ENCODE data around the gene CHST5. TPM values are rescaled to one million over a fixed set of nuclear protein-coding genes. Genes with fewer than 3 reads are reported as not detected.
A peak's percentile ranks its signal among the peaks of the same experiment; 100 is the strongest.
"Not testable (repeated sequence)": the region's sequence is repeated elsewhere in the genome, so short reads cannot be mapped to it uniquely, and the experiment has no call there.

Gene CHST5
- total and polyA plus RNA-seq, 2 donors (not counting 1 experiment from before 2014, with no cell fraction given) = under 0.01 TPM; not detected in 1

GRCh38 chr16:75555213-75555706, 19.4 kb upstream of the CHST5 start:
- Histone ChIP-seq H3K4me3 (replicated peaks in 1 of 4; ENCODE audit: control extremely low read depth in 1 of 4, insufficient read depth in 1 of 4, low read depth in 3 of 4, low read length in 4 of 4) (peak overlapping the region; percentile 71 to 79 (median 72)), H3K4me1 (ENCODE audit: control insufficient read depth, extremely low read depth, insufficient read depth, low read length) (peaks cover 4% of the 10 kb centered on the region), H2AFZ (ENCODE audit: low read length) (peak overlapping the region; percentile 88), H4K20me1 (ENCODE audit: control insufficient read depth, extremely low read depth, insufficient read depth, low read length) (no peaks in the 10 kb centered on the region), H3K27me3 (ENCODE audit: control insufficient read depth, insufficient read depth, low read length) (no peaks in the 10 kb centered on the region), H3K36me3 (ENCODE audit: control insufficient read depth, insufficient read depth, low read length) (no peaks in the 10 kb centered on the region), H3K4me2 (ENCODE audit: extremely low read depth, insufficient read depth, low read length) (peak overlapping the region; percentile 68), H3K9me3 (ENCODE audit: control insufficient read depth, insufficient read depth, low read depth, low read length) (no peaks in the 10 kb centered on the region), H3K9ac (ENCODE audit: insufficient read depth, low read length) (peak overlapping the region; percentile 81), H3K27ac (ENCODE audit: insufficient read depth, low read length) (peak overlapping the region; percentile 87), H3K79me2 (ENCODE audit: control insufficient read depth, insufficient read depth, low read length) (no peaks in the 10 kb centered on the region)
- peak; percentile 89 to 91 for DNase-seq (ENCODE audit: low read depth in 2 of 2)
- TF ChIP-seq EZH2 (IDR thresholded peaks at IDR 0.05; ENCODE audit: low read length, missing control alignments) (no peak), CTCF (conservative IDR thresholded peaks at IDR 0.05 in 1 of 2, IDR thresholded peaks at IDR 0.05 in 1 of 2; ENCODE audit: low read depth in 1 of 2, low read length in 2 of 2) (no peak)

GRCh38 chr16:75552951-75553350, 17.0 kb upstream of the CHST5 start:
- no peak overlapping the region for H3K9ac ChIP-seq (ENCODE audit: insufficient read depth, low read length)
- no peak overlapping the region for H2AFZ ChIP-seq (ENCODE audit: low read length)
- H3K4me1 ChIP-seq (ENCODE audit: control insufficient read depth, extremely low read depth, insufficient read depth, low read length) = no peaks in the 10 kb centered on the region
- no peak for DNase-seq (ENCODE audit: low read depth in 2 of 2)
- H3K4me2 ChIP-seq (ENCODE audit: extremely low read depth, insufficient read depth, low read length) = no peak overlapping the region
- no peak for TF ChIP-seq CTCF (conservative IDR thresholded peaks at IDR 0.05 in 1 of 2, IDR thresholded peaks at IDR 0.05 in 1 of 2; ENCODE audit: low read depth in 1 of 2, low read length in 2 of 2)
- no peak for TF ChIP-seq EZH2 (IDR thresholded peaks at IDR 0.05; ENCODE audit: low read length, missing control alignments)
- no peak overlapping the region for H3K4me3 ChIP-seq (replicated peaks in 1 of 4; ENCODE audit: control extremely low read depth in 1 of 4, insufficient read depth in 1 of 4, low read depth in 3 of 4, low read length in 4 of 4)
- no peaks in the 10 kb centered on the region for H4K20me1 ChIP-seq (ENCODE audit: control insufficient read depth, extremely low read depth, insufficient read depth, low read length)
- H3K9me3 ChIP-seq (ENCODE audit: control insufficient read depth, insufficient read depth, low read depth, low read length) = no peaks in the 10 kb centered on the region
- H3K79me2 ChIP-seq (ENCODE audit: control insufficient read depth, insufficient read depth, low read length) = no peaks in the 10 kb centered on the region
- no peaks in the 10 kb centered on the region for H3K27me3 ChIP-seq (ENCODE audit: control insufficient read depth, insufficient read depth, low read length)
- H3K27ac ChIP-seq (ENCODE audit: insufficient read depth, low read length) = no peak overlapping the region
- H3K36me3 ChIP-seq (ENCODE audit: control insufficient read depth, insufficient read depth, low read length) = no peaks in the 10 kb centered on the region

GRCh38 chr16:75550211-75550662, 14.3 kb upstream of the CHST5 start:
- no peak overlapping the region for H3K4me3 ChIP-seq (replicated peaks in 1 of 4; ENCODE audit: control extremely low read depth in 1 of 4, insufficient read depth in 1 of 4, low read depth in 3 of 4, low read length in 4 of 4)
- no peak for TF ChIP-seq EZH2 (IDR thresholded peaks at IDR 0.05; ENCODE audit: low read length, missing control alignments)
- peak; percentile 46 to 52 for TF ChIP-seq CTCF (conservative IDR thresholded peaks at IDR 0.05 in 1 of 2, IDR thresholded peaks at IDR 0.05 in 1 of 2; ENCODE audit: low read depth in 1 of 2, low read length in 2 of 2)
- H3K27ac ChIP-seq (ENCODE audit: insufficient read depth, low read length) = no peak overlapping the region
- no peaks in the 10 kb centered on the region for H4K20me1 ChIP-seq (ENCODE audit: control insufficient read depth, extremely low read depth, insufficient read depth, low read length)
- H3K36me3 ChIP-seq (ENCODE audit: control insufficient read depth, insufficient read depth, low read length) = no peaks in the 10 kb centered on the region
- no peak overlapping the region for H3K4me2 ChIP-seq (ENCODE audit: extremely low read depth, insufficient read depth, low read length)
- no peaks in the 10 kb centered on the region for H3K9me3 ChIP-seq (ENCODE audit: control insufficient read depth, insufficient read depth, low read depth, low read length)
- no peaks in the 10 kb centered on the region for H3K4me1 ChIP-seq (ENCODE audit: control insufficient read depth, extremely low read depth, insufficient read depth, low read length)
- H3K27me3 ChIP-seq (ENCODE audit: control insufficient read depth, insufficient read depth, low read length) = no peaks in the 10 kb centered on the region
- H3K9ac ChIP-seq (ENCODE audit: insufficient read depth, low read length) = no peak overlapping the region
- no peaks in the 10 kb centered on the region for H3K79me2 ChIP-seq (ENCODE audit: control insufficient read depth, insufficient read depth, low read length)
- H2AFZ ChIP-seq (ENCODE audit: low read length) = no peak overlapping the region
- DNase-seq (ENCODE audit: low read depth in 2 of 2) = peak; percentile 26 to 55

GRCh38 chr16:75548456-75548855, 12.5 kb upstream of the CHST5 start:
- H3K9me3 ChIP-seq (ENCODE audit: control insufficient read depth, insufficient read depth, low read depth, low read length); H3K79me2 ChIP-seq (ENCODE audit: control insufficient read depth, insufficient read depth, low read length): not testable (repeated sequence)

More at GRCh38 chr16:75548456-75548855, 12.5 kb upstream of the CHST5 start:
- H3K4me2 ChIP-seq (ENCODE audit: extremely low read depth, insufficient read depth, low read length); H2AFZ ChIP-seq (ENCODE audit: low read length); H3K4me1 ChIP-seq (ENCODE audit: control insufficient read depth, extremely low read depth, insufficient read depth, low read length); H3K9ac ChIP-seq (ENCODE audit: insufficient read depth, low read length); DNase-seq (ENCODE audit: low read depth in 2 of 2); H3K4me3 ChIP-seq (replicated peaks in 1 of 4; ENCODE audit: control extremely low read depth in 1 of 4, insufficient read depth in 1 of 4, low read depth in 3 of 4, low read length in 4 of 4); H3K27me3 ChIP-seq (ENCODE audit: control insufficient read depth, insufficient read depth, low read length); H3K27ac ChIP-seq (ENCODE audit: insufficient read depth, low read length); H4K20me1 ChIP-seq (ENCODE audit: control insufficient read depth, extremely low read depth, insufficient read depth, low read length); H3K36me3 ChIP-seq (ENCODE audit: control insufficient read depth, insufficient read depth, low read length): not testable (repeated sequence)
